ENCODE measurements around the gene NUDT2. TPM values are rescaled to one million over a fixed set of nuclear protein-coding genes. Genes with fewer than 3 reads are reported as not detected.

NUDT2 gene
- total RNA-seq, 5 donors from 2014 or later (not counting 1 experiment from before 2014, with no cell fraction given) = 9.9 to 22.7 (median 17.4) TPM

DNA sequence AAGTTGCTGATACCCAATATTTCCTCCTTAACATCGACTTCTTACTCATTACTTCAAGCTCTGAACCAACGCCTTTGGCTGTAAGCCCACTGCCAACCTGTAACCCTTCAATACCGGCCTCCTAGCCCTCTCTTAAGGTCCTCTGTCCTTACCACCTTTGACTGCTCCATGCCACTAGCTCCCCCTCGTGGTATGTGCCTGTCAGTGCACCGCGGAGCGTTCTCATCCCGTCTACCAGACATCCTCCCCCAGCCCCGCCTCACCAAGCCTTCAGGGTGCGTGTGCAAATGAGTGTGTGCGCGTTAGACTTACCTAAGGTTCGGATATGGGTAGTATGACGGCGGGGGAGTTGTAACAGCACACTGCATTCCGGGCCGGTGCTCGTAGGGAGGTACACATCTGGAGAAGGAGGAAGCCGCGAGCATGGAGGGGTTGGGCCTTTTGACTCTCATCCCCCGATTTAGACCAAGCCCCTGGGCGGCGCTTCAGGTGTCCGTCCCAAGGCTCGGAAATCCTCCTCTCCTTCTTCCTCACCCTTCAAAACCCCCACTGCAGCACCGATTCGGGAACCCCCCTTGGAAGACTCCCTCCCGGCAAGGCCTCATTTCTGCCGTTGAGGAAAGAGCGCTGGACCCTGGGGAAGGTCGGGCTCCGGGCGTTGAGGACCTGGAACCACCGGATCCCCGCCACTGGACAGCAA lies 50.1 kb downstream of the NUDT2 start:
- H3K9me3 Mint-ChIP-seq = no peaks in the 10 kb centered on the region
- peak overlapping the region; percentile 75 to 90 for H3K27ac Mint-ChIP-seq
- peaks cover 41 to 52% (median 49%) of the 10 kb centered on the region in 3 donors for H3K4me1 Mint-ChIP-seq
- CTCF ChIA-PET = interaction anchor here (0.6 to 2.8 kb wide), 10 partner anchors 9 to 603 kb away, joined by 3 to 27 read pairs (median 3); partner anchors contain the start of gene UBAP1 (in 1 of the 2)
- no peaks in the 10 kb centered on the region for H3K36me3 ChIP-seq (ENCODE audit: control insufficient read depth in 2 of 2, extremely low read depth in 1 of 2, insufficient read depth in 1 of 2, low read length in 1 of 2)
- peaks cover 0 to 3% of the 10 kb centered on the region in 2 experiments for H3K27me3 ChIP-seq (replicated peaks in 1 of 2; ENCODE audit: control insufficient read depth in 2 of 2, extremely low read depth in 1 of 2, insufficient read depth in 2 of 2, low read length in 1 of 2)
- ATAC-seq (replicated peaks in 1 of 4) (peak; percentile 25 to 44 (median 35)), DNase-seq (peak; percentile 74 to 94 (median 85))
- H3K27me3 Mint-ChIP-seq = no peaks in the 10 kb centered on the region
- no peaks in the 10 kb centered on the region for H3K36me3 Mint-ChIP-seq
- no peak overlapping the region for H3K27ac ChIP-seq (ENCODE audit: low read length)
- H3K4me1 ChIP-seq (ENCODE audit: control insufficient read depth in 1 of 2, extremely low read depth in 1 of 2, insufficient read depth in 2 of 2, low read length in 2 of 2) = peaks cover 10 to 47% of the 10 kb centered on the region in 2 experiments
- peak overlapping the region; percentile 75 to 85 (median 85) for H3K4me3 Mint-ChIP-seq
- H3K4me3 ChIP-seq (ENCODE audit: control insufficient read depth in 1 of 2, extremely low read depth in 1 of 2, low read length in 1 of 2) = peak overlapping the region; percentile 48 to 67
- H3K9me3 ChIP-seq = no peaks in the 10 kb centered on the region
- 15% methylated on average over 19 of the region's 35 CpGs for WGBS (ENCODE audit: insufficient coverage)
- POLR2A ChIA-PET = interaction anchor here in 1 of 2 donors (0.5 kb wide), 1 partner anchor 277 kb away, joined by 3 read pairs; no protein-coding TSS in a partner anchor

DNA sequence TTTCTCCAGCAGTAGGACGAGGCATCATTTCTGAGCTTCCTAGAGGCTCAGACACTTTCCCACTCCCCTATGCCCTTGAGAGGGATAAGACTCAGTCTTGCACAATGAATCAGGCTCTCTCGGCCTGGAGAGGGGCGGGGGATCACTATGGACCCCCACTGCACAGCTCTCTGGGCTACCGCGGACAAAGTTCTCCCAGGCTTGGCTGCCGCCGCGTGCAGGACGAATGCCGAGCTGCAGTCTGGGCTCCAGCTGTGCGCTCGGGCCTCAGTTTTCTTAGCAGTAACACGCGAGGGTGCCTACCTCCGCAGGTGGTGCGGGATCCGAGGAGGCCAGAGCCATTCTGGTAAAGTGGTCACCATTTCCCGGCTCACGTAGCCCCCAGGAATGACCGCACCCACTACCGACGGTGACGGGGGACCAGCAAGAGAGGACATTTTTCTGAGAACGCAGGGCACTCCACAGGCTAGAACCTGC lies 50.7 kb downstream of the NUDT2 start:
- ATAC-seq (replicated peaks in 1 of 4) (no peak), DNase-seq (peak in 3 of 35 experiments; percentile 11 to 27 (median 11))
- ChIA-PET POLR2A (interaction anchor here in 1 of 2 donors (0.7 kb wide), 1 partner anchor 79 kb away, joined by 7 read pairs; the partner anchor contains the start of gene DNAI1), CTCF (interaction anchor here (0.6 to 2.8 kb wide), 6 partner anchors 9 to 211 kb away, joined by 3 to 27 read pairs (median 4); no protein-coding TSS in a partner anchor)
- H3K27ac ChIP-seq (ENCODE audit: low read length) = no peak overlapping the region
- H3K4me3 Mint-ChIP-seq = peak overlapping the region; percentile 75 to 85 (median 85)
- peak overlapping the region; percentile 48 to 67 for H3K4me3 ChIP-seq (ENCODE audit: control insufficient read depth in 1 of 2, extremely low read depth in 1 of 2, low read length in 1 of 2)
- H3K27me3 ChIP-seq (replicated peaks in 1 of 2; ENCODE audit: control insufficient read depth in 2 of 2, extremely low read depth in 1 of 2, insufficient read depth in 2 of 2, low read length in 1 of 2) = peaks cover 0 to 3% of the 10 kb centered on the region in 2 experiments
- no peaks in the 10 kb centered on the region for H3K36me3 ChIP-seq (ENCODE audit: control insufficient read depth in 2 of 2, extremely low read depth in 1 of 2, insufficient read depth in 1 of 2, low read length in 1 of 2)
- peaks cover 41 to 52% (median 49%) of the 10 kb centered on the region in 3 donors for H3K4me1 Mint-ChIP-seq
- no peaks in the 10 kb centered on the region for H3K27me3 Mint-ChIP-seq
- no peaks in the 10 kb centered on the region for H3K9me3 Mint-ChIP-seq
- H3K9me3 ChIP-seq = no peaks in the 10 kb centered on the region
- H3K27ac Mint-ChIP-seq = peak overlapping the region; percentile 52 to 90
- peaks cover 10 to 47% of the 10 kb centered on the region in 2 experiments for H3K4me1 ChIP-seq (ENCODE audit: control insufficient read depth in 1 of 2, extremely low read depth in 1 of 2, insufficient read depth in 2 of 2, low read length in 2 of 2)
- H3K36me3 Mint-ChIP-seq = no peaks in the 10 kb centered on the region
- WGBS (ENCODE audit: insufficient coverage) = 48% methylated on average over 18 of the region's 24 CpGs

DNA sequence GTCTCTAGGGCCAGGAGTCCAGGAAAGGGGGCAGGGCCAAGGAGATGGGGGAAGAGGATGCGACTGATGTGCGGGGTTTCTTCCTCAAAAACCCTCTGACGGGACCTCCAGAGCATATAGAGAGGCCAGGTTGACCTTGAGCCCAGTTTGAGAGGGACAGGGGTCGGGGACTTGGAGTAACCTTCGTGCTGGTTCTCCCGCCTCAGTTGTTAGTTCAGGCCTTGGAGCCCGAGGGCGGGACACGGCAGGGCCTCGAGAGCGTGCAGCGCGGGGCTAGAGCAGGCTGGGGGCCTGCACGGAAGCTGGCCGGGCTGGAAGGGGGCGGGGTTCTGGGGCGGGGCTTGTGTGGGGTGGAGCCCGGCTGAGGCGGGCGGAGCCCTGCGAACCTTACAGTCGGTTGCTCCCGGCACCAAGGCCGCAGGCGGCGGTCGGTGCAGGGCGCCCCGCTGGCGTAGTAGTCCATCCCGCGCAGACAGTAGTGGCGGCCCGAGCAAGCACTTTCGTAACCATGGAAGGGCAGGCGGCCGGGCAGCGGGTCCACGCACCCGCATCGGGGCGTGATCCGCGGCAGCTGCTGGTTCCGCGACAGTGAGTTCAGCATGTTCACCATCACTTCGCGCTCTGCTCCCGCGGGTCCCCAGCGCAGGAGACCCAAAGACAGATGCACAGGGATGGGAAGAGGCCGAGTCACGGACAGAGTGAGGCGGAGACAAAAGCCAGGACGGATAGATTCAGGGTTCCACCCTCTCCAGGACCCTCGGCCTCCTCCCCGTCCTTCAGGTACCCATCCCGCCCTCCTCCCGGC lies 51.3 kb downstream of the NUDT2 start:
- H3K4me3 Mint-ChIP-seq = peak overlapping the region; percentile 75 to 85 (median 85)
- H3K27ac ChIP-seq (ENCODE audit: low read length) = no peak overlapping the region

DNA sequence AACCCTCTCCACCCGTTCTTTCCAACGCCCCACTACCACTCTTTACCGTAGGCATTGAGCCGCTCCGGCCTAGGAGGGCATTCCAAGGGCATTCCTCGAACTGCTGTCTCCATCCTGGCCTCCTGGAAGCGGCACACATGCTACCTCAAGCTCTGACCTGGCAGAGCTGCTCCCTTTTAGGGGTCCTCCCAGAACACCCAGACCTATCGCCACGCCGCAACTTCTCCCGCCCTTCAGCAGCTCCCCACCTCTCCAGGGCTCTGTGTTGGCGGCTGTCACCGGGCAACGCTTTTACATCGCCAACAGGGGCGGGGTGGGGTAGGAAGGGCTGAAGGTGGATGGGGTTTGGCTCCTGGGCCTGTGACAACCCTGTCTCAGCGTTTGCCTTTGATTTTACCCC lies 52.0 kb downstream of the NUDT2 start:
- peaks cover 30 to 42% (median 38%) of the 10 kb centered on the region in 3 donors for H3K4me1 Mint-ChIP-seq
- Histone ChIP-seq H3K4me1 (ENCODE audit: control insufficient read depth in 1 of 2, extremely low read depth in 1 of 2, insufficient read depth in 2 of 2, low read length in 2 of 2) (peaks cover 10 to 39% of the 10 kb centered on the region in 2 experiments), H3K4me3 (ENCODE audit: control insufficient read depth in 1 of 2, extremely low read depth in 1 of 2, low read length in 1 of 2) (peak overlapping the region; percentile 48 to 60), H3K36me3 (ENCODE audit: control insufficient read depth in 2 of 2, extremely low read depth in 1 of 2, insufficient read depth in 1 of 2, low read length in 1 of 2) (no peaks in the 10 kb centered on the region), H3K27ac (ENCODE audit: low read length) (no peak overlapping the region), H3K9me3 (no peaks in the 10 kb centered on the region), H3K27me3 (replicated peaks in 1 of 2; ENCODE audit: control insufficient read depth in 2 of 2, extremely low read depth in 1 of 2, insufficient read depth in 2 of 2, low read length in 1 of 2) (peaks cover 0 to 3% of the 10 kb centered on the region in 2 experiments)
- peak overlapping the region; percentile 75 to 85 (median 85) for H3K4me3 Mint-ChIP-seq
- peak in 10 of 35 experiments; percentile 16 to 41 (median 24) for DNase-seq
- no peaks in the 10 kb centered on the region for H3K27me3 Mint-ChIP-seq
- ChIA-PET POLR2A (interaction anchor here in 1 of 2 donors (0.5 kb wide), 1 partner anchor 22 kb away, joined by 3 read pairs; no protein-coding TSS in a partner anchor), CTCF (no interaction called here)
- no peaks in the 10 kb centered on the region for H3K9me3 Mint-ChIP-seq
- whole genome bisulfite sequencing (ENCODE audit: insufficient coverage) = 65% methylated on average over 12 of the region's 17 CpGs
- ATAC-seq (replicated peaks in 1 of 4) = no peak
- peak overlapping the region; percentile 70 to 79 for H3K27ac Mint-ChIP-seq
- no peaks in the 10 kb centered on the region for H3K36me3 Mint-ChIP-seq

More for the DNA sequence above, 51.3 kb downstream of the NUDT2 start:
- CTCF ChIA-PET = interaction anchor here (0.6 to 2.8 kb wide), 8 partner anchors 9 to 211 kb away, joined by 3 to 27 read pairs (median 4); no protein-coding TSS in a partner anchor
- Histone ChIP-seq H3K4me3 (ENCODE audit: control insufficient read depth in 1 of 2, extremely low read depth in 1 of 2, low read length in 1 of 2) (peak overlapping the region; percentile 48 to 67), H3K27me3 (replicated peaks in 1 of 2; ENCODE audit: control insufficient read depth in 2 of 2, extremely low read depth in 1 of 2, insufficient read depth in 2 of 2, low read length in 1 of 2) (peaks cover 0 to 3% of the 10 kb centered on the region in 2 experiments), H3K36me3 (ENCODE audit: control insufficient read depth in 2 of 2, extremely low read depth in 1 of 2, insufficient read depth in 1 of 2, low read length in 1 of 2) (no peaks in the 10 kb centered on the region), H3K4me1 (ENCODE audit: control insufficient read depth in 1 of 2, extremely low read depth in 1 of 2, insufficient read depth in 2 of 2, low read length in 2 of 2) (peaks cover 10 to 45% of the 10 kb centered on the region in 2 experiments), H3K9me3 (no peaks in the 10 kb centered on the region)
- peak; percentile 46 to 87 (median 73) for DNase-seq
- Mint-ChIP-seq H3K27ac (peak overlapping the region; percentile 52 to 90), H3K4me1 (peaks cover 36 to 48% (median 44%) of the 10 kb centered on the region in 3 donors), H3K36me3 (no peaks in the 10 kb centered on the region), H3K9me3 (no peaks in the 10 kb centered on the region), H3K27me3 (no peaks in the 10 kb centered on the region)
- POLR2A ChIA-PET = interaction anchor here in 1 of 2 donors (0.7 kb wide), 1 partner anchor 78 kb away, joined by 7 read pairs; the partner anchor contains the start of gene DNAI1
- peak; percentile 56 to 58 (median 58) for ATAC-seq (replicated peaks in 1 of 4)
- WGBS (ENCODE audit: insufficient coverage) = 6% methylated on average over 54 of the region's 59 CpGs

DNA sequence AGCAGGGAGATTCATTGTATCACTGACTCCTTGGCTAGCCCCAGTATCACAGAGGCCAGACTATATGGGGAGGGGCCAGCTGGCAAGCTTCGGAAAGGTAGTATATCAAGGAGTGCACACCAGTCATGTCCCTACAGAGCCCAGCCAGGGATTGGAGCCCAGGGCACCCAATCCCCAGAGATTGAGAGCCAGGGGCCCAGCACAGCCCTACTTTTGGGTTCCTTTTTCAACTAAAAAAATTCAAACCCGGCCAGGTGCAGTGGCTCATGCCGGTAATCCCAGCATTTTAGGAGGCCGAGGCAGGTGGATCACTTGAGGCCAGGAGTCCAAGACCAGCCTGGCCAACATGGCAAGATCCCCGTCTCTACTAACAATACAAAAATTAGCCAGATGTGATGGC lies 52.7 kb downstream of the NUDT2 start:
- ChIA-PET POLR2A (no interaction called here), CTCF (no interaction called here)
- H3K27me3 ChIP-seq (replicated peaks in 1 of 2; ENCODE audit: control insufficient read depth in 2 of 2, extremely low read depth in 1 of 2, insufficient read depth in 2 of 2, low read length in 1 of 2) = peaks cover 0 to 3% of the 10 kb centered on the region in 2 experiments
- no peaks in the 10 kb centered on the region for H3K36me3 Mint-ChIP-seq
- ATAC-seq (replicated peaks in 1 of 4) (no peak), DNase-seq (peak in 1 of 35 experiments; percentile 4)
- peak overlapping the region; percentile 75 to 85 (median 85) for H3K4me3 Mint-ChIP-seq
- peaks cover 29 to 39% (median 37%) of the 10 kb centered on the region in 3 donors for H3K4me1 Mint-ChIP-seq
- no peaks in the 10 kb centered on the region for H3K36me3 ChIP-seq (ENCODE audit: control insufficient read depth in 2 of 2, extremely low read depth in 1 of 2, insufficient read depth in 1 of 2, low read length in 1 of 2)
- H3K27me3 Mint-ChIP-seq = no peaks in the 10 kb centered on the region
- no peak overlapping the region for H3K4me3 ChIP-seq (ENCODE audit: control insufficient read depth in 1 of 2, extremely low read depth in 1 of 2, low read length in 1 of 2)
- H3K27ac Mint-ChIP-seq = no peak overlapping the region
- no peak overlapping the region for H3K27ac ChIP-seq (ENCODE audit: low read length)
- 94% methylated on average over 4 of the region's 5 CpGs for WGBS (ENCODE audit: insufficient coverage)
- peaks cover 10 to 34% of the 10 kb centered on the region in 2 experiments for H3K4me1 ChIP-seq (ENCODE audit: control insufficient read depth in 1 of 2, extremely low read depth in 1 of 2, insufficient read depth in 2 of 2, low read length in 2 of 2)
- no peaks in the 10 kb centered on the region for H3K9me3 Mint-ChIP-seq
- H3K9me3 ChIP-seq = no peaks in the 10 kb centered on the region
